GM18517 (cell line): ENCODE results near the gene ZKSCAN5.
"Not testable (repeated sequence)": the region's sequence is repeated elsewhere in the genome, so short reads cannot be mapped to it uniquely, and the experiment has no call there.

Source experiments
- ATAC-seq: cut with Tn5 transposase; IDR thresholded peaks from one replicate; pipeline ENCODE4 v1.9.1; 2021; ENCODE audit warnings: mild to moderate bottlenecking, moderate library complexity; ENCODE audit not compliant: unreplicated experiment

The ZKSCAN5 gene

DNA sequence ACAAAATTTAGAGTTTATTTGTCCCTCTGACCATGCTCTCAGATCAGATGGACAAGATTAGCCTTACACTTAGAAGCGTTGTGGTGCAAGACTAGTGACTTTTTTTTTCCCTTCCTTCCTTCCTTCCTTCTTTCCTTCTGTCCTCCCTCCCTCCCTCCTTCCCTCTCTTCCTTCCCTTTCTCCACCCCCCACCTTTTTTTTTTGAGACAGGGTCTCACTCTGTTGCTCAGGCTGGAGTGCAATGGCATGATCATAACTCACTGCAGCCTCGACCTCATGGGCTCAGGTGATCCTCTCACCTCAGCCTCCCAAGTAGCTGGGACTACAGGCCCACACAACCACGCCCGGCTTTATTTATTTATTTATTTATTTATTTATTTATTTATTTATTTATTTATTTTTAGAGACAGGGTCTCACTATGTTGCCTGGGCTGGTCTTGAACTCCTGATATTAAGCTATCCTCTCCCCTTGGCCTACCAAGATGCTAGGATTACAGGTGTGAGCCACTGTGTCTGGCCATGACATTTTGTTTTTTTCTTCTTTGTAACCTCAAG, 76.4 kb downstream of the ZKSCAN5 start:
- not testable (repeated sequence) for ATAC-seq
